GM19023 (cell line): ENCODE measurements around the gene MAL.
"Not testable (repeated sequence)": the region's sequence is repeated elsewhere in the genome, so short reads cannot be mapped to it uniquely, and the experiment has no call there.

ENCODE experiments used
- ATAC-seq: cut with Tn5 transposase; IDR thresholded peaks from one replicate; pipeline ENCODE4 v1.9.1; 2021; ENCODE audit warnings: mild to moderate bottlenecking, moderate library complexity; ENCODE audit not compliant: unreplicated experiment

Gene MAL

DNA sequence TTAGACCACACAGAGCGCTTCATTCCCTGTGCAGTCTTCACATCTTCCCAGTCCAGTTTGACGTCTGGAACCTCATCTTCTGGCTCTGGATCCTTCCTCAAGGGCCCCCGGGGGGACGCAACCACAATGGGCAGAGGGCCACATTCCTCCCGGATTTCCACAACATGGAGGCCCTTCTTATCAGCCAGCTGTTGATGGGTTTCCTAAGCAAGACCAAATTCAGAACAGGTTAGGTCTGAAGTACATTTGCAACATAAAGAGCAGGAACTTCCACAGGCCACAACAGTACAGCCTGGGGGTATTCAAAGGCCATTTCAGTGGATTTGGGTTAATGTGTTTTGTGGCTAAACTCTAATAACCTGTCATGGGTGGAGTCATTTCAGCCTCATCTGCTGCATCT lies 61.9 kb downstream of the MAL start:
- no peak for ATAC-seq

DNA sequence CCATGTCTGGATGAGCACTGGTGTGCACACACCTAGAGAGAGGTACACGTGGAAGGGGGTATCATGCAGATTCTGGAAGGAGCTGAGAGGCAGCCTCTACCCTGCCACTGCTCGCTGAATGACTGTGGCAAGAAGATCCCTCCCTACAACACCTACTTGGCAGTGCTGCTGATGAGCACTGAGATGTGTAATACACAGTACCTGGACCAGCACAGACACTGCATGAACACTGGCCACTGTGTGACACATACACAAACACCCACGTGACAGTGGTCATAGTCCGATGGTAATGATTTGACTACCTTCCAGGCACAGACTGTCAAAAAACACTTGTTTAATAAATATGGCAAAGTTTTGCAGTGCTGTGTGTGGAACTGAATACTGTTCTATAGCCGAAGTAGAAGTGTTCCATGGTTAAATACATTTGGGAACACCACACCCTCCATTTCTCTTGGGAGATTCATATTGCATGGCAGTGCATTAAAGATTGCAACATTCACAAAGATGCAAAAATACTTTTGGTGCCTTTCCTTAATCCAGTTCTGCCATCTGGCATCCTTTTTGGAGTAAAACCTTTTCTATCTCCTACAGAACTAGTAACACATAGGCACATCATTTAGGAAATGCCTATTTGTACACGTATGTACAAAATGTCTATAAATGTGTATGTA lies 66.5 kb downstream of the MAL start:
- no peak for ATAC-seq

DNA sequence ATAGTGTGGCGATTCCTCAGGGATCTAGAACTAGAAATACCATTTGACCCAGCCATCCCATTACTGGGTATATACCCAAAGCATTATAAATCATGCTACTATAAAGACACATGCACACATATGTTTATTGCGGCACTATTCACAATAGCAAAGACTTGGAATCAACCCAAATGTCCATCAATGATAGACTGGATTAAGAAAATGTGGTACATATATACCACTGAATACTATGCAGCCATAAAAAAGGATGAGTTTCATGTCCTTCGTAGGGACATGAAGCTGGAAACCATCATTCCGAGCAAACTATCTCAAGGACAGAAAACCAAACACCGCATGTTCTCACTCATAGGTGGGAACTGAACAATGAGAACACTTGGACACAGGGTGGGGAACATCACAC lies 72.8 kb downstream of the MAL start:
- ATAC-seq, result not testable (repeated sequence)

DNA sequence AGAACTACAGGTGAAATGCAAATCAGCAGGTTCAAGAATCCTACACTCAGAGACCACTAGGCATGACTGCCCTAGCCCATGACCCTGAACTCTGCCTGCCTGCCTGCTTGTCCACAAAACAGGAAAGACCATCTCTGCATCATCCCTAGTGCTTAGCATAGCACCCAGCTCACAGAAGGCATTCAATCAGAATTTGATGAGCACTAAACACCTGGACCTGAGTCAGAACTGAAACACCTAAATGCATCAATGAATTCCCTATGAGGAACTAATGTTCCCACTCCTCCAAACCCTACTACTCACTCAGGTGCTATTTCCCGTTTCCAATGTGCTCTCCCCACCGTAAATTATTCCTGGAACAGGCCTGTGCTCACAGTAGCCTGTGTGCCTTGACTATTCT lies 74.4 kb downstream of the MAL start:
- ATAC-seq, result no peak
